Astrocyte (in vitro differentiated cells and primary cell): ENCODE results near the gene CD300LF. TPM values are rescaled to one million over a fixed set of nuclear protein-coding genes. Genes with fewer than 3 reads are reported as not detected.

Source experiments
- DNase-seq: peaks from one replicate; pipeline ENCODE4 v3.0.0-alpha.2; 2010; ENCODE audit warnings: low read depth
- FAIRE-seq: peaks from 2 replicates; lab custom pipeline; 2011; peaks lifted over from hg19 to GRCh38; lab: Jason Lieb, UNC
- H2AFZ ChIP-seq: 2 replicates; pipeline ENCODE4 v1.6.0; 2012; ENCODE audit warnings: low read depth, low read length, inconsistent platforms
- H3K27ac ChIP-seq: 2 replicates; pipeline ENCODE4 v1.5.1; 2011; ENCODE audit warnings: low read depth, low read length, inconsistent platforms
- H3K27me3 ChIP-seq: 2 replicates; pipeline ENCODE4 v1.6.0; 2011; ENCODE audit warnings: low read length, inconsistent platforms; ENCODE audit not compliant: insufficient read depth
- H3K36me3 ChIP-seq: 2 replicates; pipeline ENCODE4 v1.5.1; 2011; ENCODE audit warnings: low read length, inconsistent platforms; ENCODE audit not compliant: insufficient read depth
- H3K4me1 ChIP-seq: 2 replicates; pipeline ENCODE4 v1.5.1; 2011; ENCODE audit warnings: low read length, inconsistent platforms; ENCODE audit not compliant: insufficient read depth
- H3K4me2 ChIP-seq: 2 replicates; pipeline ENCODE4 v1.6.0; 2012; ENCODE audit warnings: low read length, inconsistent platforms
- H3K4me3 ChIP-seq: 2 replicates; pipeline ENCODE4 v1.5.1; 2011; ENCODE audit warnings: low read depth, mild to moderate bottlenecking, low read length, inconsistent platforms; ENCODE audit not compliant: insufficient read depth
- H3K79me2 ChIP-seq: 2 replicates; pipeline ENCODE4 v1.6.0; 2012; ENCODE audit warnings: mild to moderate bottlenecking, low read length, inconsistent platforms; ENCODE audit not compliant: insufficient read depth
- H3K9ac ChIP-seq: 2 replicates; pipeline ENCODE4 v1.6.0; 2012; ENCODE audit warnings: mild to moderate bottlenecking, low read length, inconsistent platforms
- H3K9me3 ChIP-seq: 2 replicates; pipeline ENCODE4 v1.5.1; 2012; ENCODE audit warnings: low read depth, mild to moderate bottlenecking, low read length, inconsistent platforms; ENCODE audit not compliant: insufficient read depth
- H4K20me1 ChIP-seq: 2 replicates; pipeline ENCODE4 v1.6.0; 2012; ENCODE audit warnings: low read length, inconsistent platforms; ENCODE audit not compliant: insufficient read depth
- H3K27ac Mint-ChIP-seq: one replicate; pipeline ENCODE4 v1.8.0; 2021; ENCODE audit warnings: mild to moderate bottlenecking, mixed read lengths; ENCODE audit not compliant: unreplicated experiment
- H3K27me3 Mint-ChIP-seq: one replicate; pipeline ENCODE4 v1.8.0; 2021; ENCODE audit warnings: low read depth, mixed read lengths; ENCODE audit not compliant: unreplicated experiment
- H3K36me3 Mint-ChIP-seq: one replicate; pipeline ENCODE4 v1.8.0; 2021; ENCODE audit warnings: low read depth, mixed read lengths; ENCODE audit not compliant: unreplicated experiment
- H3K4me1 Mint-ChIP-seq: one replicate; pipeline ENCODE4 v1.8.0; 2021; ENCODE audit warnings: low read depth, mixed read lengths; ENCODE audit not compliant: unreplicated experiment
- H3K4me3 Mint-ChIP-seq: one replicate; pipeline ENCODE4 v1.8.0; 2021; ENCODE audit warnings: mild to moderate bottlenecking, moderate library complexity, mixed read lengths; ENCODE audit not compliant: unreplicated experiment
- H3K9me3 Mint-ChIP-seq: one replicate; pipeline ENCODE4 v1.8.0; 2021; ENCODE audit warnings: mild to moderate bottlenecking, mixed read lengths; ENCODE audit not compliant: unreplicated experiment
- CTCF ChIP-seq: IDR thresholded peaks from 2 replicates; pipeline ENCODE4 v1.5.1; 2011; ENCODE audit warnings: low read depth, mild to moderate bottlenecking, inconsistent platforms, low read length, moderate library complexity; ENCODE audit not compliant: insufficient read depth
- EZH2 ChIP-seq: IDR thresholded peaks from 2 replicates; pipeline ENCODE4 v1.6.1; 2012; ENCODE audit warnings: mild to moderate bottlenecking, low read length, inconsistent platforms; ENCODE audit not compliant: insufficient read depth
- total RNA-seq: library from RNA; stranded (reverse); gene quantifications from 2 replicates; pipeline ENCODE4 v1.2.1, GENCODE V29; 2021

CD300LF gene
- total RNA-seq, 1 donor from 2014 or later: not detected

- Mint-ChIP-seq H3K27ac (no peak overlapping the region), H3K4me1 (no peaks in the 10 kb centered on the region), H3K9me3 (peaks cover 3% of the 10 kb centered on the region), H3K27me3 (peaks cover 44% of the 10 kb centered on the region), H3K36me3 (no peaks in the 10 kb centered on the region), H3K4me3 (no peak overlapping the region)
- no peak for TF ChIP-seq EZH2
- TF ChIP-seq CTCF: no peak
- Histone ChIP-seq H3K9me3 (no peaks in the 10 kb centered on the region), H3K4me1 (peaks cover 9% of the 10 kb centered on the region), H3K27ac (no peak overlapping the region), H3K9ac (no peak overlapping the region), H4K20me1 (no peaks in the 10 kb centered on the region), H3K36me3 (no peaks in the 10 kb centered on the region), H3K79me2 (no peaks in the 10 kb centered on the region), H2AFZ (peak overlapping the region; percentile 11), H3K4me3 (no peak overlapping the region), H3K27me3 (peaks cover 44% of the 10 kb centered on the region), H3K4me2 (peak overlapping the region; percentile 41)
- DNase-seq (no peak), FAIRE-seq (no peak)
Observed at GRCh38 chr17:74738051-74738996, 25.6 kb upstream of the CD300LF start.

- no peaks in the 10 kb centered on the region for H4K20me1 ChIP-seq
- no peak overlapping the region for H3K4me3 ChIP-seq
- H3K36me3 Mint-ChIP-seq: no peaks in the 10 kb centered on the region
- peak overlapping the region; percentile 11 for H2AFZ ChIP-seq
- peaks cover 9% of the 10 kb centered on the region for H3K4me1 ChIP-seq
- TF ChIP-seq EZH2 (peak; percentile 53), CTCF (peak; percentile 25)
- no peaks in the 10 kb centered on the region for H3K4me1 Mint-ChIP-seq
- H3K79me2 ChIP-seq: no peaks in the 10 kb centered on the region
- no peaks in the 10 kb centered on the region for H3K36me3 ChIP-seq
- H3K27ac Mint-ChIP-seq: no peak overlapping the region
- no peak overlapping the region for H3K9ac ChIP-seq
- no peak overlapping the region for H3K27ac ChIP-seq
- peaks cover 44% of the 10 kb centered on the region for H3K27me3 ChIP-seq
- peak overlapping the region; percentile 20 for H3K4me3 Mint-ChIP-seq
- H3K9me3 Mint-ChIP-seq: peaks cover 3% of the 10 kb centered on the region
- FAIRE-seq (no peak), DNase-seq (no peak)
- peaks cover 41% of the 10 kb centered on the region for H3K27me3 Mint-ChIP-seq
- H3K4me2 ChIP-seq: peak overlapping the region; percentile 41
- no peaks in the 10 kb centered on the region for H3K9me3 ChIP-seq
Observed at GRCh38 chr17:74737299-74738050, 24.8 kb upstream of the CD300LF start.
